GM12874 (cell line): ENCODE results near the gene RUNX1.

ENCODE experiments used
- CTCF ChIP-seq: IDR thresholded peaks from 2 replicates; pipeline ENCODE4 v1.5.1; 2011; ENCODE audit warnings: low read depth, mild to moderate bottlenecking, control low read depth, low read length, moderate library complexity; ENCODE audit not compliant: insufficient read depth

RUNX1 gene

DNA sequence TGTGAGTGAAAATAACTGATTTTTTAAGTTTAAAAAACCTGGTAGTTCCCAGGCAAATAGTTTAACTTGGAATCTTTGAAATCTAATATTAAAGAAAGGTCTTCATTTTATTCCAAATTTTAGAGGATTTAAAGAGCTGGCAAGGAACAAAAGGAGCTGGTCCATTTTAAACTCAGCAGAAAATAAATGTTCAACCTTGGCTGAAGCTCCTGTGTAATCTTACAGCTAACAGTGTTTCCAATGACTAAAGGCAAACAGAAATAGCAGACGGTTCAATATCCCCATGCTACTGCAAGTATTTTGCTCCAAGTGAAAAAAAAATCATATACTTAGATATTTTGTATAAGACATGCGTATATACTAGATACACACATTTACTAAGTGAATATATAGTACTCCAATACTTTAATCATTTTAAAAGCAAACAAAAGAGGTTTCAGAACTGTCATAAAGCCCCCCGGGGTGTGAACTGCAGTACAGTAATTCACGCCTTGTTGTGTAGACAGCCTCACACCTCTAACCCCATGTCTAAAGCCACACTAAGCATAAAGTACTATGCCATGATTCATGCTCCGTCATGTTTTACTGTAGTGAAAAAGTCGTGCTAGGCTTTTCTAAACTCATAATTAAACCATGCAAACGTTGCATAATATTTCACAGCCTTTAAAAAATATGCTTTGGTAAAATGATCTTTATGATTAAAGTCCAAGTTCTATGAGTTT lies 248.1 kb downstream of the RUNX1 start:
- no peak for TF ChIP-seq CTCF

DNA sequence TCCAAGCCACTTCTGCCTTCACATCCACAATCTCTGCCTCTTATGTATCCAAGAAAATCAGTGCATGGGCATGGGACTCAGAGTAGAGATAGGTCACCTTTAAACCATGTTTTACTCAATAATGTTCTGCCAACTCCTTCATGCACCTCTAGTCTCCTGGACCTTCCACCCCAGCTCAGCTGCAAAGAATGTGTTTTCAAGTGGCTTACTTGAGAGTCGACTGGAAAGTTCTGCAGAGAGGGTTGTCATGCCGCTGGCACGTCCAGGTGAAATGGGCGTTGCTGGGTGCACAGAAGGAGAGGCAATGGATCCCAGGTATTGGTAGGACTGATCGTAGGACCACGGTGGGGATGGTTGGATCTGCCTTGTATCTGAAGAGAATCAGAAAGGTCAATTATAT lies 250.0 kb downstream of the RUNX1 start:
- no peak for TF ChIP-seq CTCF

DNA sequence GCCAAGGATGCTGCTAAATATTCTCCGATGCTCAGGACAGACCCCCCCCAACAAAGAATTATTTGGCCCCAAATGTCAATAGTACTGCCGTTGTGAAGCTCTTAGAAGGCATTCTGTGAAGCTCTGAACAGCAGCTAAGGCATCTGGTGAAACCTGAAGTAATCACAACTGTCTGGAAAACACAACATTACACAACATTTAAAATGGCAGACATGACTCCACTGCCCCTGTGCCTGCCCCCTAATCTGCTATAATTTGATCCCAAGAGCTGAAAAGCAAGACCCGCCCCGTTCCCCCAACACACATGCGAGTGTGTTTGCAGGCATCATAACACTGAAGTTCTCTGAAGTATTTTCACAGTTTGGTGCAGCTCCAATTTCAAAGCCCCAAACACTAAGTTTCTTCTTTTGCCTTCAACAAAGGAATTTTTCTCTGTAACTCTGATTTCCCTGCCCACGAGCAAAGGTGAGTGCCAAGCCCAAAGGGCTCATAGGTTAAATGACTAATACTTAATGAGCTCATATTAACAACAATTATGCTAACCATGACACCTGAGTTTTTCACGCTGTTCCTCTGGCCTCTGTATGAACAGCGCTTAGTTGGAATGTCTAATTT lies 251.1 kb downstream of the RUNX1 start:
- no peak for TF ChIP-seq CTCF

GRCh38 chr21:34797201-34797525 lies 251.9 kb downstream of the RUNX1 start:
- no peak for TF ChIP-seq CTCF

GRCh38 chr21:34796518-34797200 lies 252.4 kb downstream of the RUNX1 start:
- no peak for TF ChIP-seq CTCF

- TF ChIP-seq CTCF: no peak
Measured at GRCh38 chr21:34795548-34796180, 253.4 kb downstream of the RUNX1 start.

- no peak for TF ChIP-seq CTCF
Measured at GRCh38 chr21:34795175-34795547, 253.9 kb downstream of the RUNX1 start.
